PC-3 (cell line): ENCODE results near the gene ARHGEF4. TPM values are rescaled to one million over a fixed set of nuclear protein-coding genes. Genes with fewer than 3 reads are reported as not detected.

ENCODE experiments used
- ATAC-seq: fragments of 200-7000 bp; cut with Tn5 transposase; 2 replicates; pipeline ENCODE4 v1.9.1; 2020; ENCODE audit warnings: mild to moderate bottlenecking, moderate library complexity
- BruUV-seq: library from RNA; stranded (reverse); fragments of 400-500 nt; replicated peaks from 2 replicates; lab custom pipeline; 2021; lab: Mats Ljungman, UMichigan
- CTCF ChIA-PET: fragments of 300-600 bp; sonication (Branson Sonifier 250); formaldehyde crosslinking; loops from one replicate; lab custom pipeline; 2022; ENCODE audit warnings: antibody characterized with exemption; lab: Charles Lee
- POLR2A ChIA-PET: fragments of 300-600 bp; sonication (Branson Sonifier 250); formaldehyde crosslinking; loops from one replicate; lab custom pipeline; 2022; ENCODE audit warnings: antibody characterized with exemption; ENCODE audit not compliant: unreplicated experiment; lab: Charles Lee
- DNase-seq: peaks from one replicate; pipeline ENCODE4 v3.0.0-alpha.2; 2015
- H2AFZ ChIP-seq: fragments of 300-600 bp; sonication (generic); 2 replicates; pipeline ENCODE4 v1.6.0; 2016; ENCODE audit warnings: antibody characterized with exemption, low read length
- H3F3A ChIP-seq: fragments of 300-600 bp; sonication (generic); one replicate; pipeline ENCODE4 v1.6.0; 2017; ENCODE audit warnings: antibody characterized with exemption, low read length, control low read depth, mild to moderate bottlenecking; ENCODE audit not compliant: unreplicated experiment
- H3K27ac ChIP-seq: fragments of 300-600 bp; sonication (generic); 2 replicates; pipeline ENCODE4 v1.5.1; 2016; ENCODE audit warnings: mild to moderate bottlenecking, low read length
- H3K27me3 ChIP-seq: fragments of 300-600 bp; sonication (generic); 2 replicates; pipeline ENCODE4 v1.6.1; 2016; ENCODE audit warnings: low read length, mixed read lengths
- H3K36me3 ChIP-seq: fragments of 300-600 bp; sonication (generic); 2 replicates; pipeline ENCODE4 v1.6.1; 2016; ENCODE audit warnings: low read depth, mixed run types, low read length, mixed read lengths
- H3K4me1 ChIP-seq: fragments of 300-600 bp; sonication (generic); 2 replicates; pipeline ENCODE4 v1.5.1; 2016; ENCODE audit warnings: low read length; ENCODE audit not compliant: insufficient read depth
- H3K4me2 ChIP-seq: fragments of 300-600 bp; sonication (generic); 2 replicates; pipeline ENCODE4 v1.6.0; 2016; ENCODE audit warnings: low read length
- H3K4me3 ChIP-seq: fragments of 300-600 bp; sonication (generic); 2 replicates; pipeline ENCODE4 v1.5.1; 2016; ENCODE audit warnings: mild to moderate bottlenecking, low read length, mixed read lengths
- H3K79me2 ChIP-seq: fragments of 300-600 bp; sonication (generic); 2 replicates; pipeline ENCODE4 v1.6.1; 2017; ENCODE audit warnings: low read length, mixed read lengths
- H3K9ac ChIP-seq: fragments of 300-600 bp; sonication (generic); 2 replicates; pipeline ENCODE4 v1.6.0; 2016; ENCODE audit warnings: mild to moderate bottlenecking, low read length
- H3K9me2 ChIP-seq: fragments of 300-600 bp; sonication (generic); replicated peaks from 2 replicates; pipeline ENCODE4 v1.6.1; 2016; ENCODE audit warnings: mixed run types, low read length, mixed read lengths
- H3K9me3 ChIP-seq: fragments of 300-600 bp; sonication (generic); 2 replicates; pipeline ENCODE4 v1.6.1; 2016; ENCODE audit warnings: low read length, mixed read lengths
- H4K20me1 ChIP-seq: fragments of 300-600 bp; sonication (generic); 2 replicates; pipeline ENCODE4 v1.6.1; 2016; ENCODE audit warnings: low read length, mixed read lengths
- EZH2 ChIP-seq: fragments of 300-600 bp; sonication (generic); IDR thresholded peaks from one replicate; pipeline ENCODE4 v1.6.1; 2017; ENCODE audit warnings: antibody characterized with exemption, mild to moderate bottlenecking, low read length; ENCODE audit not compliant: unreplicated experiment
- EZH2phosphoT487 ChIP-seq: fragments of 300-600 bp; sonication (generic); IDR thresholded peaks from 2 replicates; pipeline ENCODE4 v1.6.1; 2018; ENCODE audit warnings: mild to moderate bottlenecking, antibody characterized with exemption, low read length, borderline replicate concordance
- intact Hi-C: fragments of 100-400 bp; cut with micrococcal nuclease; formaldehyde crosslinking; loops from 2 replicates; pipeline ENCODE4 v1.9.0; 2023
- total RNA-seq: library from RNA; depleted of rRNA; stranded (reverse); fragments of >200 nt; gene quantifications from 2 replicates; pipeline ENCODE4 v1.2.3, GENCODE V29; 2014
- TF ChIP-seq, protein P1 (sequence below): fragments of 300-600 bp; sonication (generic); conservative IDR thresholded peaks from 2 replicates; pipeline ENCODE4 v1.5.1; 2017; ENCODE audit warnings: antibody characterized with exemption, low read depth, mild to moderate bottlenecking, low read length

ARHGEF4 gene
- total RNA-seq, 1 experiment from 2014 or later: 21.5 TPM

DNA sequence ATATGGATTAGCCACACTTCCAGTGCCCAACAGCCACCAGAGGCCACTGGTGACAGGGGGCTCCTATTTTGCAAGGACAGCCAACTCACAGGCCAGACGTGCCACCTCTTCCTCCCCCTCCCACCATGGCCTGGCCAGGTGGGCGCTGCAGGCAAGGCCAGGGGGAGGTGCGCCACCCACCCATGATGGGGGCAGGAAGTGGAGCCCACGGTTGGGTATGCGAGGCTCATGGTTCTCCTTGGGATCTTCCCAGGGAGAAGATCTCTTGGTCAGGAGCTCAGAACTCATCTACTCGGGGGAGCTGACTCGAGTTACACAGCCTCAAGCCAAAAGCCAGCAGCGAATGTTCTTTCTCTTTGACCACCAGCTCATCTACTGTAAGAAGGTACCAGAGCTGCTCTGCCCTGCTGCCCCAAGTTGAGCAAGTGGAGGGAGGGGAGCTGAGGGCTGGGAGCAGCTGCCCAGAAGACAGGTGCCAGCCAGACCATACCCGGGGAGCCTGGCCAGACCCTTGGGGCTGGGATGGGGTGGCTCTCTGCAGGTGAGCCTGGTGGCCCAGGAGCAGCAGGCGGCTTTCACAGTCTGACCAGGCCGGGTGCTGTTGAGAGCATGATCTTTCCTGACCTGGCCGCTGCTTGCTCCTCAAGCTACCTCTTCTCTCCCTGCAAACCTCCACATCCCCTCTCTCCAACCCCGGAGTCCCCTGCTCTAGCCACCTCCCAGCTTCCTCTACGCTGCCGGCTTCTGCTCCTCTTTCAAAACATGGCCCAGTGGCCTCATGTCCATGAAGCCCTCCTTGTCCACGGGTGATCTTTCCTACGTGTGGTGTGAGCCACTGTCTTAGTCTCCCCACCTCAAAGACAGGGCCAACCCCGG is 206.7 kb downstream of the ARHGEF4 start:
- DNase-seq (no peak), ATAC-seq (no peak)
- no peaks in the 10 kb centered on the region for H3K79me2 ChIP-seq
- no peaks in the 10 kb centered on the region for H4K20me1 ChIP-seq
- H2AFZ ChIP-seq: no peak overlapping the region
- no peaks in the 10 kb centered on the region for H3K9me2 ChIP-seq
- ChIA-PET POLR2A (no interaction called here), CTCF (no interaction called here)
- TF ChIP-seq, protein P1, sequence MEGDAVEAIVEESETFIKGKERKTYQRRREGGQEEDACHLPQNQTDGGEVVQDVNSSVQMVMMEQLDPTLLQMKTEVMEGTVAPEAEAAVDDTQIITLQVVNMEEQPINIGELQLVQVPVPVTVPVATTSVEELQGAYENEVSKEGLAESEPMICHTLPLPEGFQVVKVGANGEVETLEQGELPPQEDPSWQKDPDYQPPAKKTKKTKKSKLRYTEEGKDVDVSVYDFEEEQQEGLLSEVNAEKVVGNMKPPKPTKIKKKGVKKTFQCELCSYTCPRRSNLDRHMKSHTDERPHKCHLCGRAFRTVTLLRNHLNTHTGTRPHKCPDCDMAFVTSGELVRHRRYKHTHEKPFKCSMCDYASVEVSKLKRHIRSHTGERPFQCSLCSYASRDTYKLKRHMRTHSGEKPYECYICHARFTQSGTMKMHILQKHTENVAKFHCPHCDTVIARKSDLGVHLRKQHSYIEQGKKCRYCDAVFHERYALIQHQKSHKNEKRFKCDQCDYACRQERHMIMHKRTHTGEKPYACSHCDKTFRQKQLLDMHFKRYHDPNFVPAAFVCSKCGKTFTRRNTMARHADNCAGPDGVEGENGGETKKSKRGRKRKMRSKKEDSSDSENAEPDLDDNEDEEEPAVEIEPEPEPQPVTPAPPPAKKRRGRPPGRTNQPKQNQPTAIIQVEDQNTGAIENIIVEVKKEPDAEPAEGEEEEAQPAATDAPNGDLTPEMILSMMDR: no peak
- no peak for TF ChIP-seq EZH2
- TF ChIP-seq EZH2phosphoT487: no peak
- no peaks in the 10 kb centered on the region for H3K9me3 ChIP-seq
- H3K4me1 ChIP-seq: no peaks in the 10 kb centered on the region
- intact Hi-C loops: no loop called here
- H3K4me3 ChIP-seq: no peak overlapping the region
- H3K27me3 ChIP-seq: no peaks in the 10 kb centered on the region
- BruUV-seq: no TSS peak
- no peaks in the 10 kb centered on the region for H3F3A ChIP-seq
- H3K27ac ChIP-seq: no peak overlapping the region
- H3K9ac ChIP-seq: no peak overlapping the region
- H3K36me3 ChIP-seq: peaks cover 17% of the 10 kb centered on the region; the same call in 1 of the 2 replicates
- no peak overlapping the region for H3K4me2 ChIP-seq

DNA sequence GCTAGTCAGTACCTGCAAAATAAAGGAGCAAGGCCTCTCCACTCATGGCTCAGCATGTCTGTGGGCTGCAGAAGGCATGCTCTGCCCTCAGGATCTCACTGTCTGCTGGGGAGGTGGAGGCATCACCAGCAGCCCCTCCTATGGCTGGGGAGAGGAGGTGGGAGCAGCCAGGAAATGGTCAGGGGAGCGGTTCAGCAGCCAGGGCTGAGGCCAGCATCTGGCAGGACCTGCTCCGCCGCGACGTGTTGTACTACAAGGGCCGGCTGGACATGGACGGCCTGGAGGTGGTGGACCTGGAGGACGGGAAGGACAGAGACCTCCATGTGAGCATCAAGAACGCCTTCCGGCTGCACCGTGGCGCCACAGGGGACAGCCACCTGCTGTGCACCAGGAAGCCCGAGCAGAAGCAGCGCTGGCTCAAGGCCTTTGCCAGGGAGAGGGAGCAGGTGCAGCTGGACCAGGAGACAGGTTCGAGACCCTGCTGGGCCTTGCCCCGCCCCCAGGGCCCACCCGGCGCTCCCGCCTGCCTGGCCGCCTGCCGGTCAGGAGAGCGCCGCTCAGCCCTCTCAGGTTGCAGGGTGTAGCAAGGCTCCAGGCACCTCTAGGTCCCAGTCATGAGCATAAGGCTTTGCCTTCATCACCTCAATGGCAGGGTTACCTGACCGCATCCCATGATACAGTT is 207.5 kb downstream of the ARHGEF4 start:
- H3K27ac ChIP-seq: no peak overlapping the region
- TF ChIP-seq, protein P1: no peak
- TF ChIP-seq EZH2 (no peak), EZH2phosphoT487 (no peak)
- no peak for DNase-seq
- H3K4me3 ChIP-seq: no peak overlapping the region
- CTCF ChIA-PET: no interaction called here
- ATAC-seq: no peak
- H3K9me3 ChIP-seq: no peaks in the 10 kb centered on the region
- no peaks in the 10 kb centered on the region for H3F3A ChIP-seq
- H3K9ac ChIP-seq: no peak overlapping the region
- H3K79me2 ChIP-seq: no peaks in the 10 kb centered on the region
- no peaks in the 10 kb centered on the region for H3K4me1 ChIP-seq
- peaks cover 23% of the 10 kb centered on the region; the same call in 1 of the 2 replicates for H3K36me3 ChIP-seq
- H3K4me2 ChIP-seq: no peak overlapping the region
- H4K20me1 ChIP-seq: no peaks in the 10 kb centered on the region
- POLR2A ChIA-PET: no interaction called here
- BruUV-seq: no TSS peak
- no peak overlapping the region for H2AFZ ChIP-seq
- intact Hi-C loops: no loop called here
- H3K27me3 ChIP-seq: no peaks in the 10 kb centered on the region
- no peaks in the 10 kb centered on the region for H3K9me2 ChIP-seq

DNA sequence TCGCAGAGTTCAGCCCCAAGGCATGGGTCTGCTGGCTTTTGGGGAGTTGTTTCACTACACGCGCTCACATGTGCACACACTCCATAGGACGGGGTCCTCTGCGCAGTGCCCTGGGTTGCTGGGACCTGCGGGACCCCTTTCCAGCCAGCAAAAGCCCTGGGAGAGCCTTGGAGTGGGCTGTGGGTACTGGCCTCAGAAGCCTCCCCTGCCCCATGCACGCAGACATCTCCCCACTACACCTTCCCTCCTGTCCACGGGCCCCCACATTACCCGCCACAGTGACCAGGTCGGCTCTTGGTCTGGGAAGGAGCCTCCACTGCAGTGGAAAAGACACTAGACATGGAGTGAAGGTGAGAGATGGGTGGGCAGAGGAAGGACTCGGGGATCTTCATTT is 208.0 kb downstream of the ARHGEF4 start:
- H3K79me2 ChIP-seq: no peaks in the 10 kb centered on the region
- no peak overlapping the region for H3K9ac ChIP-seq
- H4K20me1 ChIP-seq: no peaks in the 10 kb centered on the region
- no TSS peak for BruUV-seq
- DNase-seq (no peak), ATAC-seq (no peak)
- peaks cover 29% of the 10 kb centered on the region for H3K36me3 ChIP-seq
- no peak overlapping the region for H3K4me2 ChIP-seq
- no peaks in the 10 kb centered on the region for H3F3A ChIP-seq
- CTCF ChIA-PET: no interaction called here
- TF ChIP-seq EZH2phosphoT487 (no peak), EZH2 (no peak)
- TF ChIP-seq, protein P1: no peak
- POLR2A ChIA-PET: no interaction called here
- H3K9me3 ChIP-seq: no peaks in the 10 kb centered on the region
- no peak overlapping the region for H2AFZ ChIP-seq
- intact Hi-C loops: no loop called here
- H3K27ac ChIP-seq: no peak overlapping the region
- H3K9me2 ChIP-seq: no peaks in the 10 kb centered on the region
- no peaks in the 10 kb centered on the region for H3K27me3 ChIP-seq
- H3K4me1 ChIP-seq: no peaks in the 10 kb centered on the region
- H3K4me3 ChIP-seq: no peak overlapping the region
